K562 (cell line): Measurements from ENCODE around the gene SERPINA12. TPM values are rescaled to one million over a fixed set of nuclear protein-coding genes. Genes with fewer than 3 reads are reported as not detected.

Experiments used
- ATAC-seq: fragments of 200-7000 bp; cut with Tn5 transposase; 3 replicates; pipeline ENCODE4 v1.9.1; 2020; ENCODE audit warnings: moderate library complexity
- BruUV-seq: library from RNA; stranded (reverse); fragments of 400-500 nt; replicated peaks from 2 replicates; lab custom pipeline; 2021; lab: Mats Ljungman, UMichigan
- CTCF ChIA-PET: fragments of 300-600 bp; formaldehyde crosslinking; extraction: SDS; loops from one replicate; lab custom pipeline; 2021; ENCODE audit warnings: low intra/inter-chr PET ratio; lab: Yijun Ruan, JAX
- POLR2A ChIA-PET: fragments of 300-600, 350-650 bp; sonication (Branson Sonifier 250); formaldehyde crosslinking; extraction: SDS; loops from one replicate; lab custom pipeline; 2021; ENCODE audit warnings: antibody characterized with exemption, inconsistent platforms; lab: Yijun Ruan, JAX
- DNase-seq, 4 experiments: peaks; one replicate each; pipeline versions ENCODE4 v3.0.0 to v3.0.0-alpha.2; 2011 to 2018; ENCODE audit warnings: low spot score in 3 of 4, mixed read lengths in 3 of 4; ENCODE audit errors: extremely low read depth in 1 of 4
- FAIRE-seq: peaks from 2 replicates; lab custom pipeline; 2011; peaks lifted over from hg19 to GRCh38; lab: Jason Lieb, UNC
- H2AFZ ChIP-seq: 2 replicates; pipeline ENCODE4 v1.6.0; 2011; ENCODE audit warnings: low read depth, low read length, control low read depth, inconsistent platforms
- H3K27ac ChIP-seq: fragments of 200-600 bp; 3 replicates; pipeline ENCODE4 v1.8.0; 2011; ENCODE audit warnings: low read depth, mild to moderate bottlenecking, control low read depth, inconsistent platforms, low read length, moderate library complexity, mixed read lengths; ENCODE audit errors: extremely low read depth
- H3K27me3 ChIP-seq, 2 experiments: fragments of 300-600 bp in 1 of 2; 2 replicates in 1 of 2; 3 replicates in 1 of 2; pipeline versions ENCODE4 v1.6.0 to v1.8.0; 2011; ENCODE audit warnings: inconsistent platforms in 2 of 2, low read length in 2 of 2, mild to moderate bottlenecking in 1 of 2, mixed read lengths in 1 of 2, moderate library complexity in 1 of 2; ENCODE audit not compliant: control insufficient read depth in 2 of 2, insufficient read depth in 2 of 2
- H3K36me3 ChIP-seq: fragments of 300-600 bp; 3 replicates; pipeline ENCODE4 v1.8.0; 2011; ENCODE audit warnings: mild to moderate bottlenecking, low read length, inconsistent platforms; ENCODE audit not compliant: control insufficient read depth, insufficient read depth
- H3K4me1 ChIP-seq, 2 experiments: fragments of 200-600 bp in 1 of 2; replicated peaks in 1 of 2; 2 replicates in 1 of 2; 3 replicates in 1 of 2; pipeline versions ENCODE4 v1.5.1 to v1.8.0; 2011; ENCODE audit warnings: inconsistent platforms in 2 of 2, low read length in 2 of 2, mild to moderate bottlenecking in 1 of 2, mixed read lengths in 1 of 2, moderate library complexity in 1 of 2; ENCODE audit not compliant: control insufficient read depth in 2 of 2, insufficient read depth in 2 of 2
- H3K4me2 ChIP-seq: 2 replicates; pipeline ENCODE4 v1.6.1; 2011; ENCODE audit warnings: low read length, control low read depth, inconsistent platforms, mixed read lengths; ENCODE audit not compliant: insufficient read depth
- H3K4me3 ChIP-seq: fragments of 200-600 bp; sonication (generic), shearing (Covaris generic); 2 replicates; pipeline ENCODE4 v1.5.1; 2016; ENCODE audit warnings: control low read depth, inconsistent platforms
- H3K79me2 ChIP-seq: fragments of 200-600 bp; 3 replicates; pipeline ENCODE4 v1.8.0; 2011; ENCODE audit warnings: low read length, inconsistent platforms; ENCODE audit not compliant: control insufficient read depth, insufficient read depth
- H3K9ac ChIP-seq, 2 experiments: 2 replicates each; pipeline versions ENCODE4 v1.6.0 to v1.6.1; 2011; ENCODE audit warnings: low read depth in 2 of 2, low read length in 2 of 2, control low read depth in 1 of 2, inconsistent platforms in 1 of 2, mild to moderate bottlenecking in 1 of 2, mixed read lengths in 1 of 2; ENCODE audit not compliant: insufficient read depth in 1 of 2
- H3K9me1 ChIP-seq: one replicate; pipeline ENCODE4 v1.6.0; 2011; ENCODE audit warnings: inconsistent platforms, mild to moderate bottlenecking, low read length, moderate library complexity; ENCODE audit not compliant: control insufficient read depth, insufficient read depth
- H3K9me3 ChIP-seq: replicated peaks from 2 replicates; pipeline ENCODE4 v1.5.1; 2011; ENCODE audit warnings: low read depth, low read length, inconsistent platforms; ENCODE audit not compliant: control insufficient read depth, insufficient read depth
- H4K20me1 ChIP-seq: replicated peaks from 2 replicates; pipeline ENCODE4 v1.6.1; 2011; ENCODE audit warnings: low read length, inconsistent platforms, mixed read lengths; ENCODE audit not compliant: control insufficient read depth, insufficient read depth
- ARHGAP35 ChIP-seq: fragments of 450-650 bp; IDR thresholded peaks from 2 replicates; pipeline ENCODE4 v1.6.1; 2018; ENCODE audit not compliant: partially characterized antibody
- HDAC8 ChIP-seq: fragments of 450-650 bp; IDR thresholded peaks from 2 replicates; pipeline ENCODE4 v1.6.1; 2016; ENCODE audit warnings: mild to moderate bottlenecking, missing genetic modification characterization, moderate library complexity, missing compliant biosample characterization
- IFI16 ChIP-seq: fragments of 250-450 bp; sonication (Bioruptor Pico); IDR thresholded peaks from 2 replicates; pipeline ENCODE4 v2.1.2; 2022; ENCODE audit warnings: mild to moderate bottlenecking, inconsistent platforms
- ILF3 ChIP-seq: fragments of 450-650 bp; IDR thresholded peaks from 2 replicates; pipeline ENCODE4 v1.6.1; 2018; ENCODE audit warnings: antibody characterized with exemption, mild to moderate bottlenecking, moderate library complexity, borderline replicate concordance
- MEF2A ChIP-seq: IDR thresholded peaks from 2 replicates; pipeline ENCODE4 v1.6.1; 2011; ENCODE audit warnings: low read depth, mild to moderate bottlenecking, low read length, moderate library complexity; ENCODE audit not compliant: control insufficient read depth
- MITF ChIP-seq: IDR thresholded peaks from 2 replicates; pipeline ENCODE4 v1.6.1; 2014; ENCODE audit warnings: antibody characterized with exemption
- MTA3 ChIP-seq: fragments of 450-650 bp; formaldehyde crosslinking; IDR thresholded peaks from 2 replicates; pipeline ENCODE4 v1.6.1; 2017; ENCODE audit warnings: mild to moderate bottlenecking, borderline replicate concordance
- NEUROD1 ChIP-seq: fragments of 150-350 bp; IDR thresholded peaks from 2 replicates; pipeline ENCODE4 v1.6.1; 2014; ENCODE audit warnings: borderline replicate concordance, low read length, low read depth; ENCODE audit not compliant: partially characterized antibody
- NFE2L1 ChIP-seq: fragments of 450-650 bp; IDR thresholded peaks from 2 replicates; pipeline ENCODE4 v1.6.1; 2016; ENCODE audit warnings: missing genetic modification characterization, low read depth, mild to moderate bottlenecking, missing compliant biosample characterization, moderate library complexity, borderline replicate concordance
- RFX7 ChIP-seq: fragments of 250-450 bp; sonication (Bioruptor Pico); IDR thresholded peaks from 2 replicates; pipeline ENCODE4 v1.5.1; 2021; ENCODE audit warnings: mild to moderate bottlenecking
- SUPT5H ChIP-seq: fragments of 450-650 bp; IDR thresholded peaks from 2 replicates; pipeline ENCODE4 v1.6.1; 2016
- TBL1XR1 ChIP-seq, 2 experiments: IDR thresholded peaks; 2 replicates each; pipeline ENCODE4 v1.6.1; 2012; ENCODE audit warnings: improper control_type of control experiment in 2 of 2, low read length in 2 of 2, mild to moderate bottlenecking in 1 of 2
- TEAD1 ChIP-seq, 2 experiments: fragments of 450-650 bp in 1 of 2; sonication (generic) in 1 of 2; formaldehyde crosslinking; IDR thresholded peaks; 2 replicates each; pipeline versions ENCODE4 v1.4.0 to v1.8.0; 2020 to 2022; ENCODE audit warnings: mild to moderate bottlenecking in 2 of 2, missing genetic modification reagents in 1 of 2
- XRCC4 ChIP-seq: IDR thresholded peaks from one replicate; pipeline ENCODE4 v1.6.1; 2011; ENCODE audit not compliant: insufficient read depth, insufficient read length; ENCODE audit errors: extremely low read depth
- YY1 ChIP-seq, 3 experiments: IDR thresholded peaks; 2 replicates each; pipeline ENCODE4 v1.6.1; 2011; ENCODE audit warnings: low read length in 2 of 3, mild to moderate bottlenecking in 2 of 3, moderate library complexity in 2 of 3, borderline replicate concordance in 1 of 3, control low read depth in 1 of 3, low read depth in 1 of 3; ENCODE audit not compliant: insufficient read depth in 3 of 3, insufficient replicate concordance in 2 of 3, control insufficient read depth in 1 of 3, insufficient read length in 1 of 3; ENCODE audit errors: extremely low read depth in 1 of 3
- ZBTB34 ChIP-seq: fragments of 250-450 bp; sonication (Bioruptor Pico); IDR thresholded peaks from 2 replicates; pipeline ENCODE4 v1.8.0; 2021; ENCODE audit warnings: mild to moderate bottlenecking, moderate library complexity
- ZNF12 ChIP-seq: sonication (generic); formaldehyde crosslinking; IDR thresholded peaks from 2 replicates; pipeline ENCODE4 v1.4.0; 2020; ENCODE audit warnings: mild to moderate bottlenecking, missing genetic modification reagents
- ZNF316 ChIP-seq: fragments of 450-650 bp; IDR thresholded peaks from 2 replicates; pipeline ENCODE4 v1.6.1; 2016
- WGBS: fragments of 100-300 bp; shearing (Covaris generic); methylation state at CpG from one replicate; pipeline ENCODE4 v1.1.6; 2016; ENCODE audit warnings: low coverage, mixed read lengths; ENCODE audit not compliant: insufficient coverage; ENCODE audit errors: missing lambda C conversion rate; 5-methylcytosine and 5-hydroxymethylcytosine counted together
- in situ Hi-C: fragments of 300-500 bp; cut with MboI; formaldehyde crosslinking; loops from 4 replicates; pipeline ENCODE4 v1.15.0; 2018; ENCODE audit warnings: inconsistent platforms, mixed read lengths
- intact Hi-C: fragments of 100-400 bp; cut with micrococcal nuclease; formaldehyde crosslinking; loops from 2 replicates; pipeline ENCODE4 v1.14.2; 2022
- polyA plus RNA-seq, 8 experiments: library from polyadenylated mRNA; depleted of rRNA in 4 of 8; stranded (reverse) in 5 of 8; unstranded in 3 of 8; fragments of >200 nt; fragmentation: Nextera tagmentation in 2 of 8; fragmentation: Illumina TruSeq in 1 of 8; extraction: Ambion mirVana in 2 of 8; extraction: Trizol in 1 of 8; gene quantifications; 2 replicates each; pipeline versions ENCODE4 v1.2.1 to v1.2.3, GENCODE V29; 2011 to 2014; ENCODE audit warnings: inconsistent platforms in 1 of 8, missing spikeins in 1 of 8
- total RNA-seq, 7 experiments: library from RNA; depleted of rRNA in 6 of 7; stranded (reverse); fragments of >200 nt in 6 of 7; fragmentation: Illumina TruSeq in 2 of 7; extraction: Trizol in 2 of 7; gene quantifications; 2 replicates each; pipeline versions ENCODE4 v1.2.1 to v1.2.3, GENCODE V29; 2011 to 2021; ENCODE audit warnings: low replicate concordance in 1 of 7

Gene SERPINA12
- total and polyA plus RNA-seq, 9 of the 15 experiments (the other 6 are each of a cell fraction or from before 2014, with no cell fraction given), result not detected

- TF ChIP-seq ZNF12 (CRISPR knock-in tag) (no peak), ILF3 (no peak), NFE2L1 (no peak), ARHGAP35 (no peak), SUPT5H (no peak), XRCC4 (no peak), MEF2A (no peak), TBL1XR1 (IDR thresholded peaks at IDR 0.05; ENCODE audit: low read length in 2 of 2) (no peak), HDAC8 (tag) (no peak), IFI16 (CRISPR knock-in tag) (no peak), TEAD1 (CRISPR knock-in tag; IDR thresholded peaks at IDR 0.05) (no peak)
- TF ChIP-seq, all 486 proteins: peak for 0
Measured at GRCh38 chr14:94473666-94474410, 35.4 kb downstream of the SERPINA12 start (continued).

GRCh38 chr14:94472842-94473241 is 36.4 kb downstream of the SERPINA12 start:
- H2AFZ ChIP-seq, result no peak overlapping the region
- H3K27me3 ChIP-seq, result no peaks in the 10 kb centered on the region
- BruUV-seq, result no TSS peak
- no peaks in the 10 kb centered on the region for H3K9me1 ChIP-seq
- no peaks in the 10 kb centered on the region for H3K9me3 ChIP-seq
- H3K79me2 ChIP-seq, result no peaks in the 10 kb centered on the region
- TF ChIP-seq MTA3 (no peak), YY1 (IDR thresholded peaks at IDR 0.05; ENCODE audit: borderline replicate concordance in 1 of 3, control insufficient read depth in 1 of 3, extremely low read depth in 1 of 3, insufficient read depth in 3 of 3, insufficient read length in 1 of 3, insufficient replicate concordance in 2 of 3, low read depth in 1 of 3, low read length in 2 of 3) (no peak), NEUROD1 (no peak), ZNF316 (no peak), RFX7 (CRISPR knock-in tag) (no peak), ZBTB34 (CRISPR knock-in tag) (no peak), MITF (no peak)
- no peaks in the 10 kb centered on the region for H4K20me1 ChIP-seq
- H3K4me2 ChIP-seq, result no peak overlapping the region
- no peak for ATAC-seq
- 0% methylated on average over 2 of the region's 4 CpGs for WGBS
- CTCF ChIA-PET, result no interaction called here
- FAIRE-seq, result no peak
- H3K36me3 ChIP-seq, result no peaks in the 10 kb centered on the region
- no peak for DNase-seq
- H3K4me1 ChIP-seq, result no peaks in the 10 kb centered on the region
- in situ Hi-C loops, result no loop called here
- H3K4me3 ChIP-seq, result no peak overlapping the region
- no peak overlapping the region for H3K9ac ChIP-seq
- no peak overlapping the region for H3K27ac ChIP-seq
- intact Hi-C loops, result no loop called here
- POLR2A ChIA-PET, result no interaction called here
